GM12875 (cell line): Measurements from ENCODE around the gene CABP2.
A peak's percentile ranks its signal among the peaks of the same experiment; 100 is the strongest.
"Not testable (repeated sequence)": the region's sequence is repeated elsewhere in the genome, so short reads cannot be mapped to it uniquely, and the experiment has no call there.

Experiments
- H3K4me3 ChIP-seq: one replicate; pipeline ENCODE4 v1.5.1; 2011; ENCODE audit warnings: low read depth, low read length, control low read depth
- TF ChIP-seq, protein P1 (sequence below): IDR thresholded peaks from 2 replicates; pipeline ENCODE4 v1.5.1; 2011; ENCODE audit warnings: low read depth, mild to moderate bottlenecking, control low read depth, inconsistent platforms, low read length, moderate library complexity, borderline replicate concordance; ENCODE audit not compliant: insufficient read depth

CABP2 gene

GRCh38 chr11:67561971-67562619 is 38.8 kb upstream of the CABP2 start:
- TF ChIP-seq, protein P1, sequence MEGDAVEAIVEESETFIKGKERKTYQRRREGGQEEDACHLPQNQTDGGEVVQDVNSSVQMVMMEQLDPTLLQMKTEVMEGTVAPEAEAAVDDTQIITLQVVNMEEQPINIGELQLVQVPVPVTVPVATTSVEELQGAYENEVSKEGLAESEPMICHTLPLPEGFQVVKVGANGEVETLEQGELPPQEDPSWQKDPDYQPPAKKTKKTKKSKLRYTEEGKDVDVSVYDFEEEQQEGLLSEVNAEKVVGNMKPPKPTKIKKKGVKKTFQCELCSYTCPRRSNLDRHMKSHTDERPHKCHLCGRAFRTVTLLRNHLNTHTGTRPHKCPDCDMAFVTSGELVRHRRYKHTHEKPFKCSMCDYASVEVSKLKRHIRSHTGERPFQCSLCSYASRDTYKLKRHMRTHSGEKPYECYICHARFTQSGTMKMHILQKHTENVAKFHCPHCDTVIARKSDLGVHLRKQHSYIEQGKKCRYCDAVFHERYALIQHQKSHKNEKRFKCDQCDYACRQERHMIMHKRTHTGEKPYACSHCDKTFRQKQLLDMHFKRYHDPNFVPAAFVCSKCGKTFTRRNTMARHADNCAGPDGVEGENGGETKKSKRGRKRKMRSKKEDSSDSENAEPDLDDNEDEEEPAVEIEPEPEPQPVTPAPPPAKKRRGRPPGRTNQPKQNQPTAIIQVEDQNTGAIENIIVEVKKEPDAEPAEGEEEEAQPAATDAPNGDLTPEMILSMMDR = no peak
- no peak overlapping the region for H3K4me3 ChIP-seq

GRCh38 chr11:67558084-67558772 is 35.0 kb upstream of the CABP2 start:
- peak overlapping the region; percentile 23 for H3K4me3 ChIP-seq
- TF ChIP-seq, protein P1 = no peak

DNA sequence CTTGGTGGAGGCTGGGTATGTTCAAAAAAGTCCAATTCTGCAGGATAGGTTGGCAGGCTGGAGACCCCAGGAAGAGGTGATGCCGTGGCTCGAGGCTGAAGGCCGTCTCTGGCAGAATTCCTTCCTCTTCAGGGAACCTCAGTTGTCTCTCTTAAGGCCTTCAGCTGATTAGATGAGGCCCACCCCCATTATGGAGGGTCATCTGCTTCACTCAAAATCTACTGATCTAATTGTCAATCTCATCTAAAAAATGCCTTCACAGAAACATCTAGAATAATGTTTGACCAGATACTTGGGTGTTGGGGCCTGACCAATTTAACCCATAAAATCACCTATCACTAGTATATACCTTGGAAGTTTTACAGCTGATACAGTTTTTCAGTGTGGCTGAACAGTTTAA is 33.0 kb upstream of the CABP2 start:
- TF ChIP-seq, protein P1 = no peak
- no peak overlapping the region for H3K4me3 ChIP-seq

- not testable (repeated sequence) for H3K4me3 ChIP-seq
Measured at GRCh38 chr11:67551697-67552096, 28.5 kb upstream of the CABP2 start.

DNA sequence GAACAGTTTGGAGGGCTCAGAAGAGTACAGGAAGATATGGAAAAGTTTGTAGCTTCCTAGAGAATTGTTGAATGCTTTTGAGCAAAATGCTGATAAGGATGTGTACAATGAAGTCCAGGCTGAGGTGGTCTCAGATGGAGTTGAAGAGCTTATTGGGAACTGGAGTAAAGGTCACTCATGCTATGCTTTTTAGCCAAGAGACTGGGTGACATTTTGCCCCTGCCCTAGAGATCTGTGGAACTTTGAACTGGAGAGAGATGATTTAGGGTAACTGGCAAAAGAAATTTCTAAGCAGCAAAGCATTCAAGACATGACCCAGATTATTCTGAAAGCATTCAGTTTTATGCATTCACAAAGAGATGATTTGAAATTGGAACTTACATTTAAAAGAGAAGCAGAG is 27.9 kb upstream of the CABP2 start:
- TF ChIP-seq, protein P1 = no peak
- H3K4me3 ChIP-seq = no peak overlapping the region

DNA sequence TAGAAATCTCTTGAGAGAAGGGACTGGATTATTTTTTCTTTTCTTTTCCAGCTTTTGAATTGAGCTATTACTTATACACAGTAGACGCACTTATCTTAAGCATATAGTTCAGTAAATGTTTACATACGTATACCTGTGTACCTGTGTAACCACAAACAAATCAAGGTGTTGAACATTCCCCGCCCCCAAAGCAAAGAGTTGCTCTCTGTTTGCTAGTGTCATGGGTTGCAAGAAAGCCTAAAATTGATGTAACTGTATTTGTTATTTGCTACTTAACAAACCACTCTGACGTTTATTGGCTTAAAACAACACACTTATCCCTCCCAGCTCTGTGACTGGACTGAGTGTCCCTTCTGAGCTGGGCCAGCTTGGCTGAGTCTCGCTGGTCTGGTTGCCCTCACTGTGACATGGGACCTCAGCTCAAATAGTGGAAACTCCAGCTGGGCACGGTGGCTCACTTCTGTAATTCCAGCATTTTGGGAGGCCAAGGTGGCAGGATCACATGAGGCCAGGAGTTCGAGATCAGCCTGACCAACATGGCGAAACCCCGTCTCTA is 25.4 kb upstream of the CABP2 start:
- no peak overlapping the region for H3K4me3 ChIP-seq
- TF ChIP-seq, protein P1 = no peak

- H3K4me3 ChIP-seq = not testable (repeated sequence)
Measured at GRCh38 chr11:67548112-67548511, 24.9 kb upstream of the CABP2 start.

DNA sequence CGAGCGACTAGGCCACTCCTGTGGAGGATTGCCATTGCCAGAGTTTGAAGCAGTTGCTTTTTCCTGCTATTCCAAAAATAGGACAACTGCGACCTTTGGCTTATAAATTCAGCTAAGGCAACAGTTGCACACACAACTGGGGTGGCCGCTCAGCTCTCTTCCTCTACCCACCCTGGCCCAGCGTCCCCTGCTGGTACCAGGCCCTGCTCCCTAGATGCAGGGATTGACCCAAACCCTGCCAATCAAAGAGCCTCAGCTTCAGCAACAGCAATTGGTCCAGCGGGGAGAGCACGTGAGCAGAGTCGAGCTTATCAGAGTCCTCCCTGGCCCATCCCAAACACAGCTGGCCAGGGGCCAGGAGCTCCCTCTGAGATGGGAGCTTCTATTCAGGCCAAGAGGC is 22.0 kb upstream of the CABP2 start:
- TF ChIP-seq, protein P1 = no peak
- H3K4me3 ChIP-seq = no peak overlapping the region
